Muscle layer of colon (tissue), 2 donors: ENCODE results near the gene NAV2.

Source experiments
- H3K27ac ChIP-seq: one replicate; pipeline ENCODE4 v1.7.0; 2013; ENCODE audit warnings: low read depth, mild to moderate bottlenecking, low read length, moderate library complexity
- H3K27me3 ChIP-seq, 2 donors: one replicate each; pipeline ENCODE4 v1.7.0; 2013; ENCODE audit warnings: low read length in 2 of 2, mild to moderate bottlenecking in 2 of 2; ENCODE audit not compliant: insufficient read depth in 2 of 2, control insufficient read depth in 1 of 2
- H3K36me3 ChIP-seq: one replicate; pipeline ENCODE4 v1.7.0; 2013; ENCODE audit warnings: mild to moderate bottlenecking, low read length; ENCODE audit not compliant: insufficient read depth
- H3K4me1 ChIP-seq: one replicate; pipeline ENCODE4 v1.7.0; 2013; ENCODE audit warnings: mild to moderate bottlenecking, low read length; ENCODE audit not compliant: insufficient read depth
- H3K4me3 ChIP-seq, 2 donors: one replicate each; pipeline ENCODE4 v1.7.0; 2013; ENCODE audit warnings: low read length in 2 of 2, low read depth in 1 of 2, mild to moderate bottlenecking in 1 of 2, moderate library complexity in 1 of 2
- H3K9ac ChIP-seq: one replicate; pipeline ENCODE4 v1.7.0; 2013; ENCODE audit warnings: low read length
- H3K9me3 ChIP-seq: one replicate; pipeline ENCODE4 v1.7.0; 2013; ENCODE audit warnings: mild to moderate bottlenecking, low read length
- donor health status: abdominal sarcoma.
- donor health status: Adenocarcinoma of cecum.

The NAV2 gene

GRCh38 chr11:20102397-20102796 is 389.8 kb downstream of the NAV2 start:
- Histone ChIP-seq H3K9ac (no peak overlapping the region), H3K27me3 (no peaks in the 10 kb centered on the region), H3K4me3 (no peak overlapping the region), H3K36me3 (peaks cover 84% of the 10 kb centered on the region), H3K4me1 (peaks cover 11% of the 10 kb centered on the region), H3K9me3 (no peaks in the 10 kb centered on the region), H3K27ac (no peak overlapping the region)

DNA sequence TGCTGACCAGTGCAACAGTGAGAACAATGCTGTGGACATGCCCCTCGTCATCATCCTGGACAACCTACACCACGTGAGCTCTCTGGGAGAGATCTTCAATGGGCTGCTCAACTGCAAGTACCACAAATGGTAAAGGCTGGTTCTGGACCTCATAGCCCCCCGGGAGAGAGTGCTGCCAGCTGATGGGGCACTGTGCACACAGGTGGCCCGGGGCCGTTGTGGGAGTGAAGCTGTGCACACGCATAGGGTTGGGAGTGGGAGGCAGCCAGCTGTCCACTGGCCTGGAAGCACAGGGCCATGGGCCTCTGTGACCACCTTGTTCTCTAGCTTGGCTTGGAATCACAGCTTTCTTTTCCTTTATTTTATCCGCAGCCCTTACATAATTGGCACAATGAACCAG is 390.6 kb downstream of the NAV2 start:
- no peak overlapping the region for H3K27ac ChIP-seq
- no peak overlapping the region for H3K4me3 ChIP-seq
- H3K4me1 ChIP-seq = peaks cover 7% of the 10 kb centered on the region
- no peak overlapping the region for H3K9ac ChIP-seq
- no peaks in the 10 kb centered on the region for H3K27me3 ChIP-seq
- H3K36me3 ChIP-seq = peaks cover 87% of the 10 kb centered on the region
- H3K9me3 ChIP-seq = no peaks in the 10 kb centered on the region

DNA sequence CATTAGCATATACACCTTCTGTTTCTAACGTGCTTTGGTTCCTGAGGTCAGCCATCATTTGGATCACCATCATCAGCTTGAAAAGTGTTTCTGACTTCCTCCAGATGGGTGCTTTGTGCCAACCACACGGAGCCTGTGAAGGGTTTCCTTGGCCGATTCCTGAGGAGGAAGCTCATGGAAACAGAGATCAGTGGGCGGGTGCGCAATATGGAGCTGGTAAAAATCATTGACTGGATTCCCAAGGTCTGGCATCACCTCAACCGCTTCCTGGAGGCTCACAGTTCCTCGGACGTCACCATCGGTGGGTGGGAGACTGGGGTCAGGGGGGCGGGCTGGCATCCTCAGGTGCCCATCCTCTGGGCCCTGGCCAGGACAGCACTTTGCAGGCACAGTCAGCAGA is 392.8 kb downstream of the NAV2 start:
- H3K4me1 ChIP-seq = peaks cover 15% of the 10 kb centered on the region
- peaks cover 81% of the 10 kb centered on the region for H3K36me3 ChIP-seq
- H3K9ac ChIP-seq = no peak overlapping the region
- no peak overlapping the region for H3K4me3 ChIP-seq
- no peaks in the 10 kb centered on the region for H3K27me3 ChIP-seq
- no peaks in the 10 kb centered on the region for H3K9me3 ChIP-seq
- H3K27ac ChIP-seq = no peak overlapping the region

- peak overlapping the region; percentile 35 for H3K27ac ChIP-seq
- H3K9ac ChIP-seq = no peak overlapping the region
- H3K4me3 ChIP-seq = no peak overlapping the region
- peaks cover 47% of the 10 kb centered on the region for H3K36me3 ChIP-seq
- no peaks in the 10 kb centered on the region for H3K27me3 ChIP-seq
- peaks cover 46% of the 10 kb centered on the region for H3K4me1 ChIP-seq
- H3K9me3 ChIP-seq = no peaks in the 10 kb centered on the region
Measured at GRCh38 chr11:20109731-20110445, 397.3 kb downstream of the NAV2 start.

GRCh38 chr11:20110908-20111669 is 398.5 kb downstream of the NAV2 start:
- H3K27me3 ChIP-seq = no peaks in the 10 kb centered on the region
- peak overlapping the region; percentile 78 for H3K27ac ChIP-seq
- peaks cover 40% of the 10 kb centered on the region for H3K36me3 ChIP-seq
- no peaks in the 10 kb centered on the region for H3K9me3 ChIP-seq
- no peak overlapping the region for H3K9ac ChIP-seq
- H3K4me1 ChIP-seq = peaks cover 51% of the 10 kb centered on the region
- no peak overlapping the region for H3K4me3 ChIP-seq

- Histone ChIP-seq H3K9ac (no peak overlapping the region), H3K4me1 (peaks cover 57% of the 10 kb centered on the region), H3K27ac (peak overlapping the region; percentile 78), H3K9me3 (no peaks in the 10 kb centered on the region), H3K36me3 (peaks cover 40% of the 10 kb centered on the region), H3K4me3 (no peak overlapping the region), H3K27me3 (no peaks in the 10 kb centered on the region)
Measured at GRCh38 chr11:20111871-20112270, 399.2 kb downstream of the NAV2 start.

GRCh38 chr11:20112291-20113148 is 399.9 kb downstream of the NAV2 start:
- Histone ChIP-seq H3K27me3 (no peaks in the 10 kb centered on the region), H3K4me3 (peak overlapping the region in 1 of 2 donors; percentile 16), H3K9me3 (no peaks in the 10 kb centered on the region), H3K36me3 (peaks cover 36% of the 10 kb centered on the region), H3K4me1 (peaks cover 57% of the 10 kb centered on the region), H3K27ac (peak overlapping the region; percentile 78), H3K9ac (no peak overlapping the region)

- Histone ChIP-seq H3K9ac (no peak overlapping the region), H3K4me3 (peak overlapping the region in 1 of 2 donors; percentile 16), H3K36me3 (peaks cover 31% of the 10 kb centered on the region), H3K27me3 (no peaks in the 10 kb centered on the region), H3K27ac (peak overlapping the region; percentile 78), H3K4me1 (peaks cover 57% of the 10 kb centered on the region), H3K9me3 (no peaks in the 10 kb centered on the region)
Measured at GRCh38 chr11:20113149-20113438, 400.5 kb downstream of the NAV2 start.

- H3K27me3 ChIP-seq = no peaks in the 10 kb centered on the region
- no peak overlapping the region for H3K4me3 ChIP-seq
- peaks cover 34% of the 10 kb centered on the region for H3K36me3 ChIP-seq
- H3K4me1 ChIP-seq = peaks cover 46% of the 10 kb centered on the region
- no peaks in the 10 kb centered on the region for H3K9me3 ChIP-seq
- no peak overlapping the region for H3K9ac ChIP-seq
- no peak overlapping the region for H3K27ac ChIP-seq
Measured at GRCh38 chr11:20114588-20114987, 402.0 kb downstream of the NAV2 start.

DNA sequence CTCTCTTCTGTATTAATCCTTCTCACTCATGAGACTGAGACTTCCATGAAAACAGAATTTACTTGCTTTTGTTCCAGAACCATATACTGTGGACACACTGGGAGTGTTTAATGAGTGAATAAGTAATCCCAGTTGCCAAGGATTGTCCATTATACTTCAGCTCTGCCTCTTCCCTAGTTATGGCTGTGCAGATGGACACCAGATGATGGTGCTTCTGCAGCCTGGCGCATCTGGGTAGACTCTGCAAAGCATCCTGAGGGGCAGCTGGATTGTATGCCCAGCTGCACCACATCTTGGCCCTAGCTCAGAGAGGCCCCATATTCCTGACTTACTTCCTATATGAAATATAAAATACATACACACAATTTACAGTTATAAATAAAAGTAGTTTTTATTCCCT is 404.2 kb downstream of the NAV2 start:
- Histone ChIP-seq H3K4me3 (no peak overlapping the region), H3K27ac (peak overlapping the region; percentile 17), H3K27me3 (no peaks in the 10 kb centered on the region), H3K36me3 (peaks cover 36% of the 10 kb centered on the region), H3K4me1 (peaks cover 33% of the 10 kb centered on the region), H3K9me3 (no peaks in the 10 kb centered on the region), H3K9ac (no peak overlapping the region)

DNA sequence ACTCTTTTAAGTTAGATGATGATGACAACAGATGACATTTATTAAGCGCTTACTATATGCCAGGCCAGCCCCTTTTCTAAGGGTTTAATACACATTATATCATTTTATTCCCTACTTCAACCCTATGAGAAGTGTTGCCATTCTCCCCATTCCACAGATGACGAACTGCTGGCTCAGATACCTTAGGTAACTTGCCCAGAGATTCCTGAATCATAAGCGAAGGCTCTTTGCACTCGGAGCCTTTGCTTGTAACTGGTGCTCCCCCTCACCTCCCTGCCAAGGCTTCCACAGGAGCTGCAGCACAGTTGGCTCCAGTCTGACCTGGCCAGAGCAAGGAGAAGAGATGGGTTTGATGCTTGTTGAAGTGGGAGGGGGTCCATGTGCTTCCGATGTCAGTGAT is 404.7 kb downstream of the NAV2 start:
- H3K27ac ChIP-seq = no peak overlapping the region
- H3K9ac ChIP-seq = no peak overlapping the region
- H3K27me3 ChIP-seq = no peaks in the 10 kb centered on the region
- no peaks in the 10 kb centered on the region for H3K9me3 ChIP-seq
- peaks cover 28% of the 10 kb centered on the region for H3K4me1 ChIP-seq
- no peak overlapping the region for H3K4me3 ChIP-seq
- peaks cover 36% of the 10 kb centered on the region for H3K36me3 ChIP-seq
